CD4-positive, alpha-beta T cell treated with Interleukin-2 at 100 ng/mL for 4 hours (primary cell): ENCODE results near the gene CPN1.
"Not testable (repeated sequence)": the region's sequence is repeated elsewhere in the genome, so short reads cannot be mapped to it uniquely, and the experiment has no call there.

Experiments used
- DNase-seq: peaks from one replicate; pipeline ENCODE4 v3.0.0-alpha.2; 2020; ENCODE audit warnings: low spot score

Gene CPN1

GRCh38 chr10:100022403-100022802 is 59.3 kb downstream of the CPN1 start:
- DNase-seq = no peak

- DNase-seq = no peak
Measured at GRCh38 chr10:100021322-100021721, 60.3 kb downstream of the CPN1 start.

GRCh38 chr10:100020886-100021253 is 60.8 kb downstream of the CPN1 start:
- no peak for DNase-seq

- DNase-seq = no peak
Measured at GRCh38 chr10:100020142-100020885, 61.4 kb downstream of the CPN1 start.

GRCh38 chr10:100019787-100020141 is 61.9 kb downstream of the CPN1 start:
- DNase-seq = no peak

GRCh38 chr10:100014071-100014762 is 67.5 kb downstream of the CPN1 start:
- no peak for DNase-seq

GRCh38 chr10:100013621-100014020 is 68.0 kb downstream of the CPN1 start:
- no peak for DNase-seq

- not testable (repeated sequence) for DNase-seq
Measured at GRCh38 chr10:100011906-100012305, 69.8 kb downstream of the CPN1 start.

- peak; percentile 79 for DNase-seq
Measured at GRCh38 chr10:100009793-100010676, 71.6 kb downstream of the CPN1 start, which contains the start of gene DNMBP. Gene DNMBP (minus strand): TSS chr10:100009947. CDS start chr10:99972124, 37,823 bp downstream.

- DNase-seq = no peak
Measured at GRCh38 chr10:100009283-100009792, 72.3 kb downstream of the CPN1 start.

- no peak for DNase-seq
Measured at GRCh38 chr10:100008708-100009282, 72.9 kb downstream of the CPN1 start.

- DNase-seq = no peak
Measured at GRCh38 chr10:100008142-100008522, 73.5 kb downstream of the CPN1 start.

- no peak for DNase-seq
Measured at GRCh38 chr10:100007231-100008141, 74.2 kb downstream of the CPN1 start.

GRCh38 chr10:100006243-100006886 is 75.3 kb downstream of the CPN1 start:
- peak; percentile 41 for DNase-seq

GRCh38 chr10:100004805-100005510 is 76.7 kb downstream of the CPN1 start:
- no peak for DNase-seq

GRCh38 chr10:100000109-100000644 is 81.5 kb downstream of the CPN1 start:
- no peak for DNase-seq

- DNase-seq = no peak
Measured at GRCh38 chr10:99999319-100000108, 82.2 kb downstream of the CPN1 start.

GRCh38 chr10:99998889-99999288 is 82.8 kb downstream of the CPN1 start:
- no peak for DNase-seq
